Lower leg skin (tissue), 4 donors: Measurements from ENCODE around the gene STAT5B. TPM values are rescaled to one million over a fixed set of nuclear protein-coding genes. Genes with fewer than 3 reads are reported as not detected.

Source experiments
- DNase-seq, 2 donors: peaks; one replicate each; pipeline ENCODE4 v3.0.0-alpha.2; 2019; ENCODE audit warnings: low spot score in 2 of 2
- H3K4me3 ChIP-seq: fragments of 200-600 bp; sonication (generic); 2 replicates; pipeline ENCODE4 v1.5.1; 2017; ENCODE audit warnings: mild to moderate bottlenecking, low read depth; ENCODE audit not compliant: poor library complexity, severe bottlenecking
- CTCF ChIP-seq, 3 donors: fragments of 450-650 bp; IDR thresholded peaks; one replicate each; pipeline ENCODE4 v1.5.1; 2016; ENCODE audit warnings: antibody characterized with exemption in 3 of 3, mild to moderate bottlenecking in 3 of 3, moderate library complexity in 2 of 3
- POLR2A ChIP-seq, 2 donors: fragments of 450-650 bp; IDR thresholded peaks; one replicate each; pipeline ENCODE4 v1.6.1; 2016 to 2017; ENCODE audit warnings: antibody characterized with exemption in 2 of 2, mild to moderate bottlenecking in 1 of 2, moderate library complexity in 1 of 2
- WGBS, 2 donors: methylation state at CpG; one replicate each; pipeline ENCODE4 v1.1.5; 2018; 5-methylcytosine and 5-hydroxymethylcytosine counted together
- intact Hi-C: fragments of 100-400 bp; cut with DNase I; formaldehyde crosslinking; loops from one replicate; pipeline ENCODE4 v1.15.0; 2023; ENCODE audit warnings: low total_unique reads
- total RNA-seq, 4 donors: library from RNA; depleted of rRNA; stranded (reverse); fragments of >200 nt; gene quantifications; one replicate each; pipeline ENCODE4 v1.1.0, GENCODE V29; 2016

The STAT5B gene
- total RNA-seq, 4 donors from 2014 or later = 40.2 to 72.4 (median 50.5) TPM

- no peak overlapping the region for H3K4me3 ChIP-seq
- DNase-seq = no peak
- intact Hi-C loops = no loop called here
- no peak for TF ChIP-seq POLR2A (IDR thresholded peaks at IDR 0.05)
- no peak for TF ChIP-seq CTCF (IDR thresholded peaks at IDR 0.05)
- WGBS, 2 donors = 63 to 64% methylated on average over 7 of the region's 7 CpGs
These were observed 2.5 kb downstream of the STAT5B start for GRCh38 chr17:42273474-42274252.

GRCh38 chr17:42272162-42272907, 3.9 kb downstream of the STAT5B start:
- intact Hi-C loops = no loop called here
- no peak overlapping the region for H3K4me3 ChIP-seq
- 77 to 80% methylated on average over 7 of the region's 7 CpGs for WGBS, 2 donors
- no peak for TF ChIP-seq POLR2A (IDR thresholded peaks at IDR 0.05)
- TF ChIP-seq CTCF (IDR thresholded peaks at IDR 0.05) = no peak
- DNase-seq = no peak

- TF ChIP-seq POLR2A (IDR thresholded peaks at IDR 0.05) (no peak), CTCF (IDR thresholded peaks at IDR 0.05) (no peak)
- intact Hi-C loops = no loop called here
- no peak overlapping the region for H3K4me3 ChIP-seq
These were observed 4.5 kb downstream of the STAT5B start for GRCh38 chr17:42271779-42272035.

GRCh38 chr17:42271006-42271778, 5.0 kb downstream of the STAT5B start:
- TF ChIP-seq POLR2A (IDR thresholded peaks at IDR 0.05) (no peak), CTCF (IDR thresholded peaks at IDR 0.05) (no peak)
- intact Hi-C loops = no loop called here
- no peak overlapping the region for H3K4me3 ChIP-seq
- no peak for DNase-seq
- WGBS, 2 donors = 75 to 88% methylated on average over 3 of the region's 3 CpGs

More at GRCh38 chr17:42271779-42272035, 4.5 kb downstream of the STAT5B start:
- DNase-seq = no peak

GRCh38 chr17:42270596-42270995, 5.6 kb downstream of the STAT5B start:
- no peak overlapping the region for H3K4me3 ChIP-seq
- intact Hi-C loops = no loop called here

More at GRCh38 chr17:42270596-42270995, 5.6 kb downstream of the STAT5B start:
- TF ChIP-seq CTCF (IDR thresholded peaks at IDR 0.05) (no peak), POLR2A (IDR thresholded peaks at IDR 0.05) (no peak)
- DNase-seq = peak in 1 of 2 donors; percentile 71
- 62 to 72% methylated on average over 6 of the region's 6 CpGs for WGBS, 2 donors
